HepG2 (cell line): ENCODE results near the gene SRP68.

Experiments
- SYNCRIP ChIP-seq: fragments of 200-400 bp; formaldehyde crosslinking; IDR thresholded peaks from 2 replicates; pipeline ENCODE4 v1.6.1; 2018; ENCODE audit warnings: mild to moderate bottlenecking, low read depth, low read length; ENCODE audit not compliant: insufficient read depth
- ZC3H13 ChIP-seq: sonication (generic); formaldehyde crosslinking; IDR thresholded peaks from 2 replicates; pipeline ENCODE4 v1.8.1; 2023; ENCODE audit warnings: mild to moderate bottlenecking, missing genetic modification reagents, moderate library complexity
- ZNF232 ChIP-seq: sonication (generic); formaldehyde crosslinking; IDR thresholded peaks from 2 replicates; pipeline ENCODE4 v1.4.0; 2020; ENCODE audit warnings: missing genetic modification reagents, borderline replicate concordance
- TF ChIP-seq, protein P1 (sequence below), 2 experiments: fragments of 450-650 bp in 1 of 2; sonication (generic) in 1 of 2; formaldehyde crosslinking in 1 of 2; IDR thresholded peaks; 2 replicates each; pipeline versions ENCODE4 v1.6.1 to v1.8.0; 2016 to 2022; ENCODE audit warnings: antibody characterized with exemption in 1 of 2, mild to moderate bottlenecking in 1 of 2, missing genetic modification reagents in 1 of 2

- TF ChIP-seq ZC3H13 (CRISPR knock-in tag) (no peak), SYNCRIP (no peak), ZNF232 (CRISPR knock-in tag) (no peak)
- TF ChIP-seq, protein P1, sequence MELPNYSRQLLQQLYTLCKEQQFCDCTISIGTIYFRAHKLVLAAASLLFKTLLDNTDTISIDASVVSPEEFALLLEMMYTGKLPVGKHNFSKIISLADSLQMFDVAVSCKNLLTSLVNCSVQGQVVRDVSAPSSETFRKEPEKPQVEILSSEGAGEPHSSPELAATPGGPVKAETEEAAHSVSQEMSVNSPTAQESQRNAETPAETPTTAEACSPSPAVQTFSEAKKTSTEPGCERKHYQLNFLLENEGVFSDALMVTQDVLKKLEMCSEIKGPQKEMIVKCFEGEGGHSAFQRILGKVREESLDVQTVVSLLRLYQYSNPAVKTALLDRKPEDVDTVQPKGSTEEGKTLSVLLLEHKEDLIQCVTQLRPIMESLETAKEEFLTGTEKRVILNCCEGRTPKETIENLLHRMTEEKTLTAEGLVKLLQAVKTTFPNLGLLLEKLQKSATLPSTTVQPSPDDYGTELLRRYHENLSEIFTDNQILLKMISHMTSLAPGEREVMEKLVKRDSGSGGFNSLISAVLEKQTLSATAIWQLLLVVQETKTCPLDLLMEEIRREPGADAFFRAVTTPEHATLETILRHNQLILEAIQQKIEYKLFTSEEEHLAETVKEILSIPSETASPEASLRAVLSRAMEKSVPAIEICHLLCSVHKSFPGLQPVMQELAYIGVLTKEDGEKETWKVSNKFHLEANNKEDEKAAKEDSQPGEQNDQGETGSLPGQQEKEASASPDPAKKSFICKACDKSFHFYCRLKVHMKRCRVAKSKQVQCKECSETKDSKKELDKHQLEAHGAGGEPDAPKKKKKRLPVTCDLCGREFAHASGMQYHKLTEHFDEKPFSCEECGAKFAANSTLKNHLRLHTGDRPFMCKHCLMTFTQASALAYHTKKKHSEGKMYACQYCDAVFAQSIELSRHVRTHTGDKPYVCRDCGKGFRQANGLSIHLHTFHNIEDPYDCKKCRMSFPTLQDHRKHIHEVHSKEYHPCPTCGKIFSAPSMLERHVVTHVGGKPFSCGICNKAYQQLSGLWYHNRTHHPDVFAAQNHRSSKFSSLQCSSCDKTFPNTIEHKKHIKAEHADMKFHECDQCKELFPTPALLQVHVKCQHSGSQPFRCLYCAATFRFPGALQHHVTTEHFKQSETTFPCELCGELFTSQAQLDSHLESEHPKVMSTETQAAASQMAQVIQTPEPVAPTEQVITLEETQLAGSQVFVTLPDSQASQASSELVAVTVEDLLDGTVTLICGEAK (IDR thresholded peaks at IDR 0.05), result no peak
- TF ChIP-seq, protein P1 (CRISPR knock-in tag; IDR thresholded peaks at IDR 0.05), result no peak
These were observed 37.6 kb downstream of the SRP68 start for GRCh38 chr17:76034428-76035350.
